AG04450 (cell line): ENCODE results near the gene CHKA. TPM values are rescaled to one million over a fixed set of nuclear protein-coding genes. Genes with fewer than 3 reads are reported as not detected.

Source experiments
- CTCF ChIA-PET: fragments of 300-600, 350-600 bp; formaldehyde crosslinking; extraction: SDS; loops from one replicate; lab custom pipeline; 2022; ENCODE audit warnings: antibody characterized with exemption, inconsistent platforms; lab: Charles Lee
- POLR2A ChIA-PET: fragments of 350-600 bp; formaldehyde crosslinking; extraction: SDS; loops from one replicate; lab custom pipeline; 2021; ENCODE audit warnings: antibody characterized with exemption, inconsistent platforms; lab: Yijun Ruan, JAX
- DNase-seq: peaks from one replicate; pipeline ENCODE4 v3.0.0-alpha.2; 2011; ENCODE audit warnings: low read depth, low spot score
- H3K27ac ChIP-seq: one replicate; pipeline ENCODE4 v1.5.1; 2012; ENCODE audit warnings: low read depth, low read length, control low read depth
- H3K27me3 ChIP-seq: one replicate; pipeline ENCODE4 v1.6.0; 2012; ENCODE audit warnings: low read length; ENCODE audit not compliant: control insufficient read depth, insufficient read depth
- H3K4me3 ChIP-seq: 2 replicates; pipeline ENCODE4 v1.5.1; 2011; ENCODE audit warnings: mild to moderate bottlenecking, low read depth, low read length, control low read depth
- H3K9me3 ChIP-seq: 2 replicates; pipeline ENCODE4 v1.5.1; 2012; ENCODE audit warnings: low read length; ENCODE audit not compliant: control insufficient read depth, insufficient read depth
- CTCF ChIP-seq: IDR thresholded peaks from 2 replicates; pipeline ENCODE4 v1.5.1; 2011; ENCODE audit warnings: low read depth, low read length, control low read depth, inconsistent platforms
- polyA plus RNA-seq: library from polyadenylated mRNA; depleted of rRNA; stranded (reverse); fragments of >200 nt; gene quantifications from 2 replicates; pipeline ENCODE4 v1.2.3, GENCODE V29; 2011

Gene CHKA
- polyA plus RNA-seq, 1 experiment = 12.5 TPM

GRCh38 chr11:68053981-68054812, 67.0 kb downstream of the CHKA start:
- DNase-seq = no peak
- TF ChIP-seq CTCF = no peak
- ChIA-PET POLR2A (no interaction called here), CTCF (no interaction called here)
- Histone ChIP-seq H3K9me3 (no peaks in the 10 kb centered on the region; the same call in 1 of the 2 replicates), H3K27ac (no peak overlapping the region), H3K4me3 (no peak overlapping the region), H3K27me3 (no peaks in the 10 kb centered on the region)

GRCh38 chr11:68053117-68053516, 68.1 kb downstream of the CHKA start:
- no peak for DNase-seq
- CTCF ChIA-PET = no interaction called here
- Histone ChIP-seq H3K27me3 (no peaks in the 10 kb centered on the region), H3K27ac (no peak overlapping the region), H3K9me3 (no peaks in the 10 kb centered on the region; the same call in 1 of the 2 replicates), H3K4me3 (no peak overlapping the region)
- POLR2A ChIA-PET = no interaction called here
- TF ChIP-seq CTCF = no peak

- Histone ChIP-seq H3K9me3 (no peaks in the 10 kb centered on the region; the same call in 1 of the 2 replicates), H3K4me3 (no peak overlapping the region), H3K27ac (no peak overlapping the region), H3K27me3 (no peaks in the 10 kb centered on the region)
- ChIA-PET CTCF (no interaction called here), POLR2A (interaction anchor here (0.6 to 1.0 kb wide), 2 partner anchors 11 to 12 kb away, joined by 3 read pairs; no protein-coding TSS in a partner anchor)
- no peak for DNase-seq
- no peak for TF ChIP-seq CTCF
Measured at GRCh38 chr11:68052137-68052873, 68.9 kb downstream of the CHKA start.

GRCh38 chr11:68051191-68052136, 69.7 kb downstream of the CHKA start:
- ChIA-PET CTCF (no interaction called here), POLR2A (interaction anchor here (1.0 kb wide), 1 partner anchor 11 kb away, joined by 3 read pairs; no protein-coding TSS in a partner anchor)
- TF ChIP-seq CTCF = no peak
- no peaks in the 10 kb centered on the region for H3K27me3 ChIP-seq
- H3K9me3 ChIP-seq = no peaks in the 10 kb centered on the region; the same call in 1 of the 2 replicates
- H3K27ac ChIP-seq = no peak overlapping the region
- DNase-seq = no peak
- H3K4me3 ChIP-seq = no peak overlapping the region
